GM18951 (cell line): ENCODE measurements around the gene CARMIL1.

Source experiments
- POLR2A ChIP-seq: IDR thresholded peaks from 4 replicates; pipeline ENCODE4 v1.6.1; 2011; ENCODE audit warnings: mild to moderate bottlenecking; ENCODE audit not compliant: insufficient read length, insufficient read depth; ENCODE audit errors: extremely low read depth
- in situ Hi-C: fragments of 300-500 bp; cut with MboI; formaldehyde crosslinking; loops from one replicate; pipeline ENCODE4 v1.12.0; 2022; ENCODE audit warnings: low sequenced_read_pairs, mixed read lengths, inconsistent platforms; ENCODE audit not compliant: unreplicated experiment

The CARMIL1 gene

DNA sequence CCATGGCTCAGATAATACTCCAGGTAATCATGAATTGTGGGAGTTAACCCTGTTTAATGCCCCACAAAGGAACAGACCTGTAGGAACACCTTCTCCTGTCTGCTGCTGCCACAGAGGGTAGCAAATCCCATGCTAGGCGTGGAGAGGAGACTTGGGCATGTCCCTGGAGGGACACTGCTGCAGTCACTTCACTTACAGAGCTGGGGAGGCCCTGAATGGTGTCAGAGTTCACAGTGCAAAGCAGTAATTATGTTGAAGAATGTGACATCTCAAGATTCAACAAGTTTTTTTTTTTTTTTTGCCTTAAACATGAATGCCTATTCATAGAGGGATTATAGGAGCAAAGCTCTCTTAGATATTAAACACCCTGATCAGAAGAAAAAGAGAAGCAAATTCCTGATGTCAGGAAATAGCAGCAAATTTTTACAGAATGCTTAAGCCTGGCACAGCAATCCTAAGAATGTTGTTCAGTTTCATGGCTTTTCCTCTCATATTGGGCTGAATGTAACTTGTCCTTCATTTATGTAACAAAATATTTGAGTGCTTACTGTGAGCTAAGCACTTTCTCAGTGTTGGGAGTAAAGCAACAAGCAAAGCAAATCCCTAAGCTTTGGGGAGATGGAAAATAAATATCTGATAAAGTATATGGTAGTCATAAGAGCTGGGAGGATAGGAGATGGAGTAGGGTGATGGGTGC is 45.0 kb downstream of the CARMIL1 start:
- in situ Hi-C loops, result no loop called here
- no peak for TF ChIP-seq POLR2A

DNA sequence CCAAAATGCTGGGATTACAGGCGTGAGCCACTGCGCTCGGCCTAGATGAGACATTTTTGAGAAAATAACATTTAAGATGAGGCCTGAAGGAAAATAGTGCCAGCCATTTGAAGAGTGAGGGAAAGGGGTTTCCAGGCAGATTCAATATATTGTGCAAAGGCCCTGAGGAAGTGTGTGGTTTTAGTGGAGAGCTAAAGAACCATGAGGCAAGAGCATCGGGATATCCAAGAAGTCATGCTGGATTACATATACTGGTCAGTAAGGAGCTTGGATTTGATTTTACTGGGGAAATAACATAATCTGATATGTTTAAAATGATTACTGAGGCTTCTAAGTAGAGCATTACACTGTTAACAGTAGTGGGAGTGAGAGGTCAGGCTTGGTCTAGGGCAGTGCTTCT is 47.0 kb downstream of the CARMIL1 start:
- in situ Hi-C loops, result no loop called here

DNA sequence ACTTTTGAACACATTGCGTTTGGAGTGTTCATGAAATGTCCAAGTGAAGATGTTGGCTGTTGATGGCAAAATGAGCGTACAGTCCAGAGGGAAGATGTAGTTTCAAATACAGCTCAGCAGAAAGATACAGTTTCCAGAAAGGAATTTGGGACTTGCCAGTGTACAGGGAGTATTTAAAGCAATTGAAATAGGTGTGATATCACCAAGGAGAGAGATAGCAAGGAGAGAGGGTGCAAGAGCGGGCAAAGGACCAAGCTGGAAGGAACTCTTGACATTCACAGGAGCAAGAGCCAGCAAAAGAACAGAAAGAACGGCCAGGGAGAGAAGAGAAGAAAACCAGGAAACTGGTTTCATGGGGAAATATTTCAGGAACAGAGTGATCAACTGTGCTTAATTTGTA is 47.8 kb downstream of the CARMIL1 start:
- in situ Hi-C loops, result no loop called here
- no peak for TF ChIP-seq POLR2A

More for the DNA sequence above, 47.0 kb downstream of the CARMIL1 start:
- TF ChIP-seq POLR2A, result no peak

DNA sequence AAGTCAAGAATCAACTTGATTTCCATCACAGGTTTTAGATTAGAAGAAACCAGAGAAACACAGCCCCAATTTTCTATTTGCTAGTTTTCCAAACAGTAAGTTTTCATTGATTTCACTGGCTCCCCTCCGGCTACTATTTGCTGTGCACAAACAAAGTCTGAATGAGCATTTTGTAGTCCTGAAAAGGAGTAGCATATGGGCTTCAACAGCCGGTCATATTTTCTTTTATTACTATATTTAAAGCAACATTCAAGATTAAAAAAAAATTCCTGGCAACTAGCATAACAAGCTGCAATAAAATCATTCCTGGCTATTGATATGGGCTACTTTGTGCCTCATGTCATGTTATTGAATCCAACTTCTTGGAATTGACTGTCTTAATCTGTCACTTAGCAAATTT is 48.3 kb downstream of the CARMIL1 start:
- no peak for TF ChIP-seq POLR2A
- in situ Hi-C loops, result no loop called here

DNA sequence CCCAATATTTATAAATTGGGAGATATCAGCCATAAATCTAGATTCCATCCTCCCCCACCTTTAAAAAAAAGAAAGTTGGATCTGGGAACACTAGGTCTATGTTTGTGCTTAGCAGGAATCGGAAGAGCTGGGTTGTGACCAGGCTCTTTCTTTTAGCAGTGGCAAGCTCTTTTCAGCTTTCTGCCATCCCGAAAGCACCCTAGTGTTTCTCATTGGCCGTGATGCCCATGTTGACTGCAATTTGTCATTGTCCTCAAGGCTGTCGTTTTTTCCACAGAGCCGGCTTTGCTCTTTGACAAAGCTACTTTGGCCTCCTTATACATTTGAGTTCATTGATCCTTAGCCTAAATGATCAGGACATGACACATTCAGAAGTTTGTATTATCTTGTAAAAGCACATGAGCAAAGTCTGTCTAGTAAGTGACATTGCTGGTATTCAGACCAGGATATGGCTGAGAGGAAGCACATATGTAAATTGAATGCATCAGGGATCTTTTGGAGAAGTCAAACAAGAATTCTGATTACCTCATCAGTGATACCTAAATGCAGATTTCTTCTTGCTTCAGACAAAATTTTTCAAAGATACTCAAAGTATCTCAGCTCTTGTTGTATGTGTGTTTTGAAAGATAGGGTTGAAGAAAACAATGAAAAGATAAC is 50.1 kb downstream of the CARMIL1 start:
- no peak for TF ChIP-seq POLR2A
- in situ Hi-C loops, result no loop called here

DNA sequence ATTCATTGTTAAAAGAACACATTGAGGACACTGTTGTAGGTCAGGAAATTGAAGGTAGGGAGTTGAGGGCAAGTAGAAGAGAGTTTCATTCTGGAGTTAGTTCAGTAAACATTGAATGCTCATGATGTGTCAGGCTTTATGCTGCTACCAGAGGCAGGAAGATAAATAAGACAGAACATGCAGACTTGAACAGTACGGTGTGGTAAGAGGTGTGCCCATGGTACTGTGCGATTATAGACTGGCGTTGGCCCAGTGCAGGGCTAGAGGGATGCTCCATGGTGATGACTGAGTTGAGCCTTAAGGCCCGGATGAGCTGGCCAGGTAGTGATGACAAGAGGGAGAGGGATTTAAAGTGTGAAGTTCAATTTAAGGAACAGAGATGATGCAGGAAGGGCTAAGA is 50.8 kb downstream of the CARMIL1 start:
- TF ChIP-seq POLR2A, result no peak
- in situ Hi-C loops, result no loop called here

DNA sequence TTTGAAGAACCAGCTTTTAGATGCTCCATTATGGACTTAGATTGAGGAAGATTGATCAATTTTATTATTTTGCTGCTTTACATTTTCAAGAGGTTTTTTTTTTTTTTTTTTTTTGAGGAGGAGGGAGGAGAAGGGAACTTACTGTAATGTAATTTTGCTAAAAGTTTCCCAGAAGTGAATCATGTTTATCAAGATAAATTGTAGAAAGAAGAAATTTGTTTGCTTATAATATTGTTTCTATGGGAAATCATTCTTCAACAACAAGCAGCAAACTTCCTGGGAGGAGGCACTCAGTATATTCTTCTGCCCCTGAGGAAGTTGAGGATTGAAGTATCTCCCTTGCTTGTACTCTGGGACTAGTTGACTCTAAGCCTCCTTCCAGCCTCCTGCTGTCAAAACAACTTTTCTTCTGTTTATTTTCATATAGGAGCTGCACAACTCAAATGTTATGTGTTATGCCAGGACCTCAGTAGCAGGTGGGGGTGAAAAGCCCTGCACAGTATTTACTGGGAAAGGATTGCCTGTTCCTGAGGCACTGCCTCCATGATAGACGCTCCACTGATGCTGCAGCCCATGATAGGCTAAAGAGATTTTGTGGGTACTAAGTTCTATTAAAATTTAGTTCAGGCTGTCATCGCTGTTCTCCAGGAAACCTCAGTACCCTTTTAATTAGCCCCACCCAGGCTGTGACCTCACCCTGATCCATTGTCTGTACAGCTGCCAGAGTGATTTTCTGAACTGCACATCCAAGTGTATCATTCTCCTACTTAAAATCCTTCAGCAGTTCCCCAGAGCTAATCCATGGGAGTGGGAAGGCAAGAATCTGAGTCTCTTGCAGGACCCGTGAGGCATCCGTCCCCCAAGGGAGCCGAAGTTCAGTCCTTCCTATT is 51.9 kb downstream of the CARMIL1 start:
- TF ChIP-seq POLR2A, result no peak
- in situ Hi-C loops, result no loop called here

DNA sequence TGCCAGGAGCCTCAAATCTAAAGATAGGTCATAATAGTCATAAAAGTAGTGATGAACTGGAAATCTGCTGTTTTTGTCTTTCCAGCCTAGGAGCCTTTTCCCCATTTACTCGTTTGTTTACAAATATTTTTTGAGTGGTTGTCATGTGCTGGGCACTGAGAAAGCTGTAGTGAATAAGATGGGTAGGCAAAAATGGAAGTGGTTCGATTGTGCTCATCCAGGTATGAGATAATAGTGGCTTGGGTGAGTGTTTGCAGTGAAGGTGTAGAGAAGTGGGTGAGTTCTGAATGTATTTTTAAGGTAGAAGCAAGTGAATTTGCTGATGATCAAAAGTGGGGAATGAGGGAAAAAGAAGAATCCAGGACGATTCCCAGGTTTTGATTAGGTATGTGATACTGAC is 53.0 kb downstream of the CARMIL1 start:
- TF ChIP-seq POLR2A, result no peak
- in situ Hi-C loops, result no loop called here

DNA sequence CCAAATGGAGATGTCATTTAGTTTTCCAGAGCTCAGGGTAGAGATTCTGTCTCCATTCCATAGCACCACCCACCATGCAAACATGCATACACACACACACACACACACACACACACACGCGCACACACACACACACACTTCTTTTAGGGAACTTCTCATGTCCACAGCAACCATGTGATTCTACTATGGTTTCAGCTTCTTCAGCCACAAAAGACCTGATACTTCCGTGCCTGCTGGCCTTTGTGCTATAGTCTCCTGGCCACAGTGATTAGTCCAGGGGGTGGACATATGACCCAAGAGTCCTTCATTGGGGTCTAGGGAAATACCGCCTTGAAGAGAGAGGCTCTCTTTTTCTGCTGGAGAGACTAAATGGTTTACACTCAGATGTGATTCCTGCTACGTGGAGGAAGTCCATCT is 53.5 kb downstream of the CARMIL1 start:
- in situ Hi-C loops, result no loop called here

DNA sequence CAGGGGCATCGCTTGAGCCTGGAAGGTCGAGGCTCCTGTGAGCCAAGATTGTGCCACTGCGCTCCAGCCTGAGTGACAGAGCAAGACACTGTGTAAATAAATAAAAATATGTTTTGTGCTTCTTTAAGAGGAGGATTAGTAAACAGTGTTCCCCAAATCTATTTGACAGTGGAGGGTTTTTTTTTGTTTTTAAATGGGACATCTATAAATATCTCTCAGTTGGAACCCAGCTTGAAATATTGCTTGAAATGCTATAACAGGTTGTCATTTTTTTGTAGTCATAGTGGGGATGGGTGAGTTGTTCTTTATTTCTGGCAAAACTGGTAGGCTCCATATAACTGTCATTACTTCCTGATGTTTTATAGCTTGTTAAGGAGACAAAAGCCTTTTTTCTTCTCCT is 54.3 kb downstream of the CARMIL1 start:
- TF ChIP-seq POLR2A, result no peak
- in situ Hi-C loops, result no loop called here

More for the DNA sequence above, 53.5 kb downstream of the CARMIL1 start:
- no peak for TF ChIP-seq POLR2A

DNA sequence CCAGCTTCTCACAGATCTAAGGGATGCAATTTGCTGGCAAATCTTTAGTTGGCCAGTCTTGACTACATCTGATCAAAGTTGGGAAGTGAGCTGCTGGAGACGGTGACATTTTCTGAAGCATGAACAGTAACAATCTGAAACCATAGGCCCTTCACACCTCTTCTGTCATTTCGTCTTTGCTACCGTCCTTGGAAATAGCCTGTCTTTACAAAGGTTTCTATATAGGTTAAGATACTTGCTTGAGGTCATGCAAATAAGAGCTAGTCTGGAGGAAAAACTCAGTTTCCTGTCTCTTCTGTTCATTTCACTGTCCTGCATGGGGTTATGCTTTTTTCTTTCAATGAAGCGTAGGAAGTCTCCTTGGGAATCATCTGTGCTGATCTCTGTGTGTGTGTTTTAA is 55.6 kb downstream of the CARMIL1 start:
- in situ Hi-C loops, result no loop called here
- TF ChIP-seq POLR2A, result no peak

DNA sequence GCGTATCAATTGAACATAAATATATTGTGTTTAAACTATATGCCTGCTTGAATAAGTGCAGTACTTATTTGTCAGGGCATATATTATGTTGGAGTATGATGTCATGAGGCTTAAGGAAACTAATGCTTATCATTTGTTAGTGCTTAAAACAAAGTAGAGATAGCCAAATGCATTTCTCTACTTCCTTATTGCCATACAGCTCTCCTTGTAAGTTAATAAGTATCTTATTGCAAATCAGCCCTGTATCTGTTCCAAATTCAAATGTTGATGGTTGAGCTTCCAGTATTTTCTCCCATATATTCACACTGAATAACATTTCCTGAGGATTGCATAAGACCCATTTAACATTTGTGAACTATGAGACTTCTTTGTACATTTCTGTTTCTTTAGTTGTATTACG is 57.8 kb downstream of the CARMIL1 start:
- no peak for TF ChIP-seq POLR2A
- in situ Hi-C loops, result no loop called here

DNA sequence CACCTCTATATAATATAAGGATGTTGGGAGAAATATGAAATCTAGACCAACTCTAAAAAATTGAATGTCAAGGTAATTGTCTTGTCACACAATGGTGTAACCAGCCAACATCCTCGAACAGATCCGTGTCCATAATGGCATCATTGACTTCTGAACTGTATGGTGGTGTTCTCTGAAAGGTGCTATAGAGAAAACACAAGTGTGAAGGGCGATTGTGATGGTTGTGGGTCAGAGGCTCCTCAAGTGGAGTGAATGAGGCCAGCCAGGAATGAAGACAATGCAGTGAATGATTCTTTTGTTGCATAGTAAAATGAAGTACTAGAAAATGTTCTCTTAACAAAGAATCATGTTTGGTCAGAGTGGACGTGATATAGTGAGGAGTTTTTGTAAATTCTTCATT is 58.3 kb downstream of the CARMIL1 start:
- in situ Hi-C loops, result no loop called here
- no peak for TF ChIP-seq POLR2A

DNA sequence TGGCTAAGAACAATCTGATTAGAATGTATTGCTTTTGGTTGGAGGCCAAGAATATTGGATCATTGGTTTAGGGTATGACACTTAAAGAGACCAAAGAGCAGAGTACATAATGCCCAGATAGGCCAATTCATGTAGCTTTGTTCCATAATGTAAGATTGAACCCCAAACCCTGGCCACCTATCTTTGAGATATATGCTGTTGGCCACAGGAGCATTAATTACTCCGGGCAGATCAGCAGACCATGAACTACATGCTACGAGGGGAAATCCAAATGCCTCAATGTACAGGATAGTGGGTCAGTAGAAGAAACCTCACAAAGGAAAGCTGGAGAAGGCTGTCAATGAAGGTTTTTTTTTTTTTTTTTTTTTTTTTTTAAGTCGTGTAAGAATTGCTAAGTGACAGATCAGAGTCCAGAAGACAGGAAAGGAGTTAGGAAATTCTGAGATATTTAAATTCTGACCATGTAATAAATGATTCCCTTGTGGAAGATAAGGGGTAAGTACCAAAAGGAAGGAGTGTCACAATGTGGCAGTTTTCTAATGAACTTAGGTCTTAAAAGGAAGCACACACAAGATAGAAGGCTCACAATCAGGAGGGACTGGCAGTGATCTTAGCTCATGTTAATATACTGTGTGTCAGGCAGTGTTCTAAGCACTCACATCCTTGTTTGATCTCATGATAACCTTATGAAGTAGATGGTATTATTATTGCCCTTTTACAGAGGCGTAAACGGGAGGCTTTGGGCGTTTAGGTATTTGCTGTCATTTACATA is 61.4 kb downstream of the CARMIL1 start:
- in situ Hi-C loops, result no loop called here
- TF ChIP-seq POLR2A, result no peak
